HG02870 (cell line): ENCODE results near the gene IFI30.
"Not testable (repeated sequence)": the region's sequence is repeated elsewhere in the genome, so short reads cannot be mapped to it uniquely, and the experiment has no call there.

Experiments
- ATAC-seq: cut with Tn5 transposase; IDR thresholded peaks from one replicate; pipeline ENCODE4 v1.9.1; 2021; ENCODE audit warnings: mild to moderate bottlenecking, moderate library complexity; ENCODE audit not compliant: unreplicated experiment

IFI30 gene

GRCh38 chr19:18202397-18202777 lies 28.8 kb downstream of the IFI30 start:
- ATAC-seq = no peak

DNA sequence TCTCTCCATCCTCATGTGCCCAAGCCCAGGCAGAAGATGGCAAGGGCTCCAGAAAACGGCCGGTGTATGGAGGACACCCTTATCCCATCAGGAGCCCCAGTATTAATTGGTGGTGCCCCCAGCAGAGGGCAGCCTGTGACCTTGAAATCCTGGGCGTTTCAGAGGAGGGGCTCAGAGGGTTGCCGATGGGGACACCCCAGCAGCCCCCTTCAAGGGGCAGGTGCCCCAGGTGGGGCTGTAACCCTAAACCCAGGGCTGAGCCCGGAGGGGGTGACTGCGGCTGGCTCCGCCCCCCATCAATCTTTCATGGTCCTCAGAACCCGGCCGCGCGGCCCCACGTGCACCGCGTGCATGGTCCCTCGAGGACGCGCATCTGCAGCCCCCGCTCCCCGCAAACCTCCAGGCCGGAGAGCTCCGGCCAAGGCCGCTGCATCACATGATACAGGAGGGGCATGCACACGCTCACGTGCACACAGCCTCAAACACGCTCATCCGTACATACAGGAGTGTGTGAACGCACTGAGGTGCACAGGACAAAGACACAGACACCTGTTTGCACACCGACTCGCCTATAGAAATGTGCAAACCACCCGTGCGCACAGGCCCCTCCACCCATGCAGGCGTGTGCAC lies 29.3 kb downstream of the IFI30 start:
- no peak for ATAC-seq

GRCh38 chr19:18203408-18203862 lies 29.8 kb downstream of the IFI30 start:
- peak; percentile 1 for ATAC-seq

GRCh38 chr19:18203863-18204393 lies 30.3 kb downstream of the IFI30 start, which contains the start of gene RAB3A:
Gene RAB3A, minus strand, starts transcription at chr19:18204042. Its CDS starts 1,302 bp downstream, at chr19:18202740.
- peak; percentile 92 for ATAC-seq

GRCh38 chr19:18204394-18205199 lies 31.0 kb downstream of the IFI30 start:
- peak; percentile 12 for ATAC-seq

DNA sequence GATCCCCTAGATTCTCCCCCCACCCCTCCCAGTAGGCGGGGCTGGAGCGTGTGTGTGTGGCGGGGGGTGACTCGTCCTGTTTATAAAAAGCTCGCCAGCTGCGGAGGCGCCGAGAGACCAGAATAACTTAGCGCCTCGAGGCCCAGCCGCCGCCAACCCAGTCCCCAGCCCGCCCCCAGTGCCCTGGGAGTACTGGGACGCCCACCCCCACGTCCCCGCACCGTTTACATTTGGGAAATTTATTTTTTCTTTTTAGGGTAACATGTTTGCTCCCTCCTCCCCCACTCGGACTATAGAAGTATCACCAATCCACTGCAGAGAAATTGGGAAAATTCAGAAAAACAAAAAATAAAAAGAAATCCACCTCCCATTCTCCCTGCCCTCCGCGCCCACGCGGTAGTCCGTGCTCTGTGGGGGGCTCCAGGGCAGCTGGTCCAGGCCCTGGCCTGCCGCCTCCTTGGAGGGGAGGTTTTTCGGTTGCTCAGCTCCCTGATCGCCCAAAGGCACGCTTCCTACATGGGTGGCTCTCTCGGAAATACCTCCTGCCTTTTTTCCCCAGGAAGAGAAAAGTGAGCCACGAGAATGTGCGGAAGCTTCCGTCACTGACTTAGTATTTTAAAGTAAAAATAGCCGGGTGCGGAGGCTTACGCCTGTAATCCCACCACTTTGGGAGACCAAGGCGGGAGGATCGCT lies 31.7 kb downstream of the IFI30 start:
- ATAC-seq = no peak

GRCh38 chr19:18206018-18206417 lies 32.4 kb downstream of the IFI30 start:
- ATAC-seq = no peak

- no peak for ATAC-seq
Measured at GRCh38 chr19:18208098-18208951, 34.7 kb downstream of the IFI30 start.

- ATAC-seq = not testable (repeated sequence)
Measured at GRCh38 chr19:18209912-18210311, 36.3 kb downstream of the IFI30 start.

DNA sequence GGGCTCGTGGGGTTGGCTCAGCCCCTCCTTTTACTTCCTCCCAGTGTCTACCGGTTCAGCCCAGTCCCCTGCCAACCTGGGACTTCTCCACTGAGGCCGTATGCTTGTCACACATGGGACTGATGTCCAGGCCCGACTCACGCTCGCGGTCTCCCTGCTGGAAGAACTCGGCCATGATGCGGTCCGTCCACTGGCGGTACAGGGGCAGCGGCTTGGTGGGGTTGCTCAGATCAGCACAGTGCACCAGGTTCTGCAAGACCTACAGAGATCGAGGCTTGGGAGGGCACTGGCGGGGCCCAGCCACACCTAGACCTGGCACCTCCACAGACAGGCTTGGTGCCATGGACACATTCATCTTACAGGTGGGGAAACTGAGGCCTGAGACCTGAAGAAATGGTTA lies 38.1 kb downstream of the IFI30 start:
- no peak for ATAC-seq

DNA sequence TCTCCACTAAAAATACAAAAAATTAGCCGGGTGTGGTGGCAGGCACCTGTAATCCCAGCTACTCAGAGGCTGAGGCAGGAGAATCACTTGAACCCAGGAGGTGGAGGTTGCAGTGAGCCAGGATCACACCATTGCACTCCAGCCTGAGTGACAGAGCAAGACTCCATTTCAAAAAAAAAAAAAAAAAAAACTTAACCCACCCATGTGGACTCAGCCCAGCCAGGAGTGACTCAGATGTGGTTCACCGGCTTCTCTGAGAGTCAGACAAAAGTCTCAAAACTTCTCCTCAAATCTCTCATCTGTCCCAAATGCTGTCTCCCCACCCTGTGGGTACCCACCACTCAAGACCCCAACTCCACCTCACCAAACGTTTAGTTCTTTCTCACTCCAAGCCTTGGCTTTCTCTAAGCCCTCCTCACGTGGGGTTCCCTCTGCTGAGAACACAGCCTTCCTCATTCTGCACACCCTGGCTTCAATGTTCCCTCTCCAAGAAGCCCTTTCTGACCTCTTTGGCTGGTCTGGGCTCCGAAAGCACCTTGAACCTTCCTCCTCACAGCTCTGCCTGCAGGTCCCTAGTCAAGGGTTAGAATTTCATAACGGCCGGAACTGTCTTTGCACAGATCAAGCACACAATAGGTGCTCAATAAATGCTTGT lies 41.3 kb downstream of the IFI30 start:
- no peak for ATAC-seq

GRCh38 chr19:18216789-18217188 lies 43.2 kb downstream of the IFI30 start:
- no peak for ATAC-seq

DNA sequence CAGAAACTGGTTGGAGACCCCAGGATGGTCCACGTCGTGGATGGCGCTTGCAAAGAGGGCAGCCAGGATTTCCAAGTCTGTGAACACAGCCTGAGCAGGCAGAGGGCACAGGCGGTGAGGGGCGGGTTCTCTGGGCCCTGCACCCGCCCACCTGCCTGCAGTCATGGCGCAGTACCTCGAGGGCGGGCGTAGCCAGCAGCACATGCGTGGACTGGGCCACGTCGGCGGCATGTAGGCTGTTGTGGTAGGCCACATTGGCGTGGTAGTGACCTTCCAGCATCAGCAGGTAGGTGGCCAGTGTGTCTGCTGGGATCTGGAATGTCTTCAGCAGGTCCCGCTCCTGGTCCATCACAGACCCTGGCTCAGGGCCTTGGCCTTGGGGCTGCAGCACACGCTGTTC lies 44.5 kb downstream of the IFI30 start:
- no peak for ATAC-seq

DNA sequence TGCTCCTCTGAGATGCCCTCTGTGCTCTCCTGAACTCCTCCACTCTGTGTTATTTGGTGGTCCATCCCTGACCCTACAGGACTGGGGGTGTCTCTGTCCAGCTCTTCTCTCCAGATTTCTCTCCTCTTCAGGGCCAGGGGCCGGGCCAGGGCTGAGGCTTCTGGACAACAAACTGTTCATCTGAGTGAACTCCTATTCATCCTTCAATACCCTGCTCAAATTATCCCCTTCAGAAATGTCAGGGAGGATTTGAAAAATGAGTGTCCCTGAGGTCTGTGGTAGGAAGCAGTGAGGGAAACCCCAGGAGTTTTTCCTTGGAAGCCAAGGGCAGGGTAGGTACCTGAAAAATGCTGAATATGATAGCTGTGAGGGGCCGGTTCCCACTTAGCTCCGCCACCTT lies 45.0 kb downstream of the IFI30 start:
- no peak for ATAC-seq

DNA sequence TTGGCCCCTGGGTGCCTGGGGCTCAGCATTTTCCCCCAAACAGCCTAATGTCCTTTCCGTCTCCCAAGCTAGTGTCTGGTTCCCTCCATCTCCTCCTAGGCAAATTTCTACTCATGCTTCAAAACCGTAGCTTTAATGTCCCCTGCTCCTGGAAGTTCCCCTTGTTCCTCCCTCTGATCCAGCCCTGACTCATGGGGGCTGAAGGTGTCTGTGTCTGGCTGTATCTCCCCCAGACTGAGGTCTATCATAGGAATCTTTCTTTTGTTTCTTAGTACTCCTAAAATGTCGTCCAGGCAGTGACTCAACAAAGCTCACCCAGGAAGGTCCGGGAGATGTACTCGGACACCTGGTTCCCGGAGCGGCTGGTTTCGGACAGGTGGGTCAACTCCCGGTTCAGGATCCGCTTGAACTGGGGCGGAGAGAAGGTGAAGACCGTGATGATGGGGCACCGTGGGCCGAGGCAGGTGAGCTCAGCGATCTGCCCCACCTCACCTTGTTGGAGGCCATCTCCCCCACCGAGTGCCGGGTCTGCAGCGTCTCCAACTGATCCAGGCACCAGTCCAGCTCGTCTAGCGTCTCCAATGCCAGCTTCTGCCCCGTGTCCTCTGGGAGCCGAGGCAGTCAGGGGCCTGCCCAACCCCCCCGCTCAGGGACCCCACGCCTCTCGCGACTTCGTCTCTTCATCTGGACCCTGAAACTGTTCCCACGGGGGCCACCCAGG lies 46.5 kb downstream of the IFI30 start:
- ATAC-seq = no peak

- no peak for ATAC-seq
Measured at GRCh38 chr19:18220632-18221275, 47.1 kb downstream of the IFI30 start.

DNA sequence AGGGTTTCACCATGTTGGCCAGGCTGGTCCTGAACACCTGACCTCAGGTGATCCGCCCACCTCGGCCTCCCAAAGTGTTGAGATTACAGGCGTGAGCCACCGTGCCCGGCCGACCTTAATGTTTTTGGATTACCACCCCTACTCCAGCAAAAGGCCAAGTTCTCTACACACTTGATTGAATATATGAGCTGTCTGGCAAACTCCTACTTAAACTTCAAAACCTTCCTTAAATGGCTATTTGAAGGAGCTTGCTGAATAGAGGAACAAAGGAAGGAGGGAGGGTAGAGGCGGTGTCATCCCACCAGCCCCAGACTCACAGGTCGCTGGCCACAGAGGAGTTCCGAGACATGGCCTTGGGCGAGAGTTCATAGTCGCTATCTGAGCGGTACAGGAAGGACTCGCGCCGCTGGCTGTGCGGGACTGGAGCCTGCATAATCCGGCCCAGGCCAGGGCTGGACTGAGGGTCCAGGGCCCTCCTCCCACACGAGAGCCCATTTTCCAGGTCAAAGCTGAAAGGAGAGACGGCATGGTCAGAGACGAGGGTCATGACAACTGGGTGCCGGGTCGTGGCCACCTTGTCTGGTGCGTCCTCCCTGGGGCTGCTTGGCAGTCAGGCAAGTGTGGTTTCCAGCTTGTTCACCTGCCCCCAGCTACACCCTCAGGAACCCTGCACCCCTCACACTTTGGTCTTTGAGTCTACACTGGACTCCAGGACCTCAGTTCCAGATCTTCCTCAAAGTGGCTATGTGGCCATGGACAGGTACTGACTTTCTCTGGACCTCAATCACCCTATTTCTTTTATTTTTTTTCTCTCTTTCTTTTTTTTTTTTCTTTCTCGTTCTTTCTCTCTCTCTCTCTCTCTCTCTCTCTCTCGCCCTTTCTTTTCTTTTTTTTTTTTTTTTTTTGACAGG lies 48.5 kb downstream of the IFI30 start:
- ATAC-seq = no peak
